IMR-90 (cell line): ENCODE measurements around the gene ZNF138. TPM values are rescaled to one million over a fixed set of nuclear protein-coding genes. Genes with fewer than 3 reads are reported as not detected.

Experiments
- ATAC-seq: fragments of 200-7000 bp; cut with Tn5 transposase; 2 replicates; pipeline ENCODE4 v1.9.1; 2020; ENCODE audit warnings: low read depth, mild to moderate bottlenecking, moderate library complexity
- BruUV-seq: library from RNA; stranded (reverse); fragments of 400-500 nt; replicated peaks from 2 replicates; lab custom pipeline; 2021; lab: Mats Ljungman, UMichigan
- CTCF ChIA-PET: fragments of 300-600 bp; formaldehyde crosslinking; extraction: SDS; loops from one replicate; lab custom pipeline; 2021; ENCODE audit warnings: antibody characterized with exemption; lab: Yijun Ruan, JAX
- POLR2A ChIA-PET: fragments of 300-600 bp; sonication (Branson Sonifier 250); formaldehyde crosslinking; loops from one replicate; lab custom pipeline; 2022; ENCODE audit warnings: antibody characterized with exemption; ENCODE audit not compliant: unreplicated experiment; lab: Charles Lee
- DNase-seq: peaks from one replicate; pipeline ENCODE4 v3.0.0; 2013
- H2AFZ ChIP-seq: replicated peaks from 2 replicates; pipeline ENCODE3; 2013; ENCODE audit warnings: low read length, mild to moderate bottlenecking; ENCODE audit not compliant: poor library complexity
- H2AK5ac ChIP-seq: 2 replicates; pipeline ENCODE4 v1.6.1; 2013; ENCODE audit warnings: low read depth, low read length, inconsistent platforms
- H2AK9ac ChIP-seq: replicated peaks from 2 replicates; pipeline ENCODE3; 2013; ENCODE audit warnings: mild to moderate bottlenecking, low read depth, low read length, moderate library complexity; ENCODE audit not compliant: poor library complexity
- H2BK120ac ChIP-seq: 2 replicates; pipeline ENCODE4 v1.6.1; 2013; ENCODE audit warnings: low read depth, low read length, inconsistent platforms
- H2BK15ac ChIP-seq: 3 replicates; pipeline ENCODE4 v1.6.1; 2013; ENCODE audit warnings: low read depth, low read length, inconsistent platforms
- H2BK20ac ChIP-seq: 2 replicates; pipeline ENCODE4 v1.6.1; 2013; ENCODE audit warnings: low read depth, mild to moderate bottlenecking, inconsistent platforms, low read length, moderate library complexity
- H2BK5ac ChIP-seq: 2 replicates; pipeline ENCODE4 v1.6.1; 2013; ENCODE audit warnings: mild to moderate bottlenecking, low read depth, low read length, inconsistent platforms; ENCODE audit not compliant: poor library complexity, severe bottlenecking
- H3K14ac ChIP-seq: replicated peaks from 2 replicates; pipeline ENCODE4 v1.6.1; 2013; ENCODE audit warnings: low read depth, low read length, inconsistent platforms
- H3K18ac ChIP-seq: 2 replicates; pipeline ENCODE4 v1.6.1; 2013; ENCODE audit warnings: low read depth, low read length, control low read depth
- H3K23ac ChIP-seq: 2 replicates; pipeline ENCODE4 v1.6.1; 2013; ENCODE audit warnings: low read depth, low read length, inconsistent platforms
- H3K27ac ChIP-seq: 2 replicates; pipeline ENCODE4 v1.5.1; 2013; ENCODE audit warnings: mild to moderate bottlenecking, control low read depth, low read length; ENCODE audit not compliant: insufficient read depth
- H3K27me3 ChIP-seq: 2 replicates; pipeline ENCODE4 v1.6.1; 2013; ENCODE audit warnings: low read length; ENCODE audit not compliant: control insufficient read depth, insufficient read depth
- H3K36me3 ChIP-seq: 2 replicates; pipeline ENCODE4 v1.6.1; 2013; ENCODE audit warnings: low read length, mixed read lengths; ENCODE audit not compliant: control insufficient read depth, insufficient read depth
- H3K4ac ChIP-seq: 2 replicates; pipeline ENCODE4 v1.6.1; 2013; ENCODE audit warnings: low read depth, low read length, inconsistent platforms
- H3K4me1 ChIP-seq: 2 replicates; pipeline ENCODE4 v1.6.1; 2013; ENCODE audit warnings: low read length, mixed read lengths; ENCODE audit not compliant: control insufficient read depth, insufficient read depth
- H3K4me2 ChIP-seq: 2 replicates; pipeline ENCODE4 v1.6.1; 2013; ENCODE audit warnings: low read depth, mild to moderate bottlenecking, control low read depth, low read length, moderate library complexity
- H3K4me3 ChIP-seq: 2 replicates; pipeline ENCODE4 v1.5.1; 2013; ENCODE audit warnings: low read depth, mild to moderate bottlenecking, control low read depth, low read length, moderate library complexity; ENCODE audit not compliant: insufficient read depth
- H3K56ac ChIP-seq: 2 replicates; pipeline ENCODE4 v1.6.1; 2013; ENCODE audit warnings: low read length, inconsistent platforms; ENCODE audit not compliant: insufficient read depth; ENCODE audit errors: extremely low read depth
- H3K79me1 ChIP-seq, 2 experiments: 2 replicates each; pipeline ENCODE4 v1.6.1; 2013; ENCODE audit warnings: low read length in 2 of 2, inconsistent platforms in 1 of 2, low read depth in 1 of 2
- H3K9ac ChIP-seq: 2 replicates; pipeline ENCODE4 v1.6.1; 2013; ENCODE audit warnings: low read depth, low read length, control low read depth
- H3K9me1 ChIP-seq: 2 replicates; pipeline ENCODE4 v1.6.1; 2013; ENCODE audit warnings: low read length, inconsistent platforms; ENCODE audit not compliant: insufficient read depth
- H3K9me3 ChIP-seq: 2 replicates; pipeline ENCODE4 v1.6.1; 2013; ENCODE audit warnings: low read length; ENCODE audit not compliant: control insufficient read depth, insufficient read depth
- H4K20me1 ChIP-seq: 2 replicates; pipeline ENCODE4 v1.6.1; 2013; ENCODE audit warnings: low read length, inconsistent platforms; ENCODE audit not compliant: insufficient read depth
- H4K5ac ChIP-seq: 2 replicates; pipeline ENCODE4 v1.6.1; 2013; ENCODE audit warnings: mild to moderate bottlenecking, low read depth, low read length, control low read depth
- H4K8ac ChIP-seq, 2 experiments: 2 replicates each; pipeline ENCODE4 v1.6.1; 2013; ENCODE audit warnings: low read depth in 2 of 2, low read length in 2 of 2, control low read depth in 1 of 2, inconsistent platforms in 1 of 2
- H4K91ac ChIP-seq: 2 replicates; pipeline ENCODE4 v1.6.1; 2013; ENCODE audit warnings: low read depth, low read length, inconsistent platforms; ENCODE audit not compliant: insufficient read depth
- CTCF ChIP-seq: conservative IDR thresholded peaks from 2 replicates; pipeline ENCODE4 v1.5.1; 2012; ENCODE audit warnings: mild to moderate bottlenecking, low read depth, low read length, improper control_type of control experiment
- MAZ ChIP-seq: IDR thresholded peaks from 2 replicates; pipeline ENCODE4 v1.6.1; 2012; ENCODE audit warnings: low read depth, mild to moderate bottlenecking, low read length, improper control_type of control experiment, moderate library complexity, borderline replicate concordance
- MXI1 ChIP-seq: IDR thresholded peaks from 2 replicates; pipeline ENCODE4 v1.6.1; 2012; ENCODE audit warnings: low read depth, mild to moderate bottlenecking, low read length, moderate library complexity, borderline replicate concordance
- NFE2L2 ChIP-seq: fragments of 150-350 bp; IDR thresholded peaks from 2 replicates; pipeline ENCODE4 v1.6.1; 2016; ENCODE audit warnings: low read depth, mild to moderate bottlenecking, low read length
- RAD21 ChIP-seq: IDR thresholded peaks from 2 replicates; pipeline ENCODE4 v1.6.1; 2012; ENCODE audit warnings: low read length, improper control_type of control experiment
- RCOR1 ChIP-seq: IDR thresholded peaks from 2 replicates; pipeline ENCODE4 v1.6.1; 2012; ENCODE audit warnings: mild to moderate bottlenecking, low read length, improper control_type of control experiment; ENCODE audit not compliant: insufficient replicate concordance
- RFX5 ChIP-seq: IDR thresholded peaks from 2 replicates; pipeline ENCODE4 v1.8.0; 2012; ENCODE audit warnings: low read depth, mild to moderate bottlenecking, low read length, moderate library complexity
- SMC3 ChIP-seq: fragments of 150-350 bp; IDR thresholded peaks from 2 replicates; pipeline ENCODE4 v1.6.1; 2016; ENCODE audit warnings: low read depth, mild to moderate bottlenecking, antibody characterized with exemption, low read length, moderate library complexity
- WGBS, 2 experiments: methylation state at CpG; one replicate each; pipeline versions ENCODE4 v1.1.5 to v1.1.7; 2013; ENCODE audit warnings: missing lambda C conversion rate in 2 of 2; ENCODE audit not compliant: insufficient read length in 1 of 2; ENCODE audit errors: extremely low coverage in 2 of 2; 5-methylcytosine and 5-hydroxymethylcytosine counted together
- dilution Hi-C: fragments of 300-500 bp; cut with HindIII; formaldehyde crosslinking; loops from one replicate; pipeline ENCODE4 v1.14.3; 2018; ENCODE audit warnings: low sequenced_read_pairs; ENCODE audit not compliant: unreplicated experiment
- in situ Hi-C: fragments of 300-500 bp; cut with MboI; formaldehyde crosslinking; loops from 3 replicates; pipeline ENCODE4 v1.14.3; 2019; ENCODE audit warnings: low sequenced_read_pairs, inconsistent platforms, mixed read lengths
- intact Hi-C: fragments of 100-400 bp; cut with micrococcal nuclease; formaldehyde crosslinking; loops from 2 replicates; pipeline ENCODE4 v1.10.0; 2022
- polyA plus RNA-seq, 3 experiments: library from polyadenylated mRNA; depleted of rRNA; stranded (reverse); fragments of >200 nt; gene quantifications; 2 replicates each; pipeline ENCODE4 v1.2.3, GENCODE V29; 2012; ENCODE audit warnings: low replicate concordance in 1 of 3
- total RNA-seq: library from RNA; depleted of rRNA; stranded (reverse); fragments of >200 nt; gene quantifications from 2 replicates; pipeline ENCODE4 v1.2.3, GENCODE V29; 2012
- TF ChIP-seq, protein P1 (sequence below): fragments of 150-350 bp; IDR thresholded peaks from 2 replicates; pipeline ENCODE4 v1.6.1; 2017; ENCODE audit warnings: mild to moderate bottlenecking, antibody characterized with exemption, low read length, low read depth

Gene ZNF138
- total and polyA plus RNA-seq, 2 of the 4 experiments (the other 2 are of a cell fraction) = 3.2 to 3.6 TPM

GRCh38 chr7:64879086-64879730, 85.0 kb downstream of the ZNF138 start:
- H3K79me1 ChIP-seq = no peaks in the 10 kb centered on the region
- peaks cover 24% of the 10 kb centered on the region; the same call in 1 of the 2 replicates for H3K9me3 ChIP-seq
- no peak overlapping the region for H2BK5ac ChIP-seq
- intact Hi-C loops (no loop called here), in situ Hi-C loops (no loop called here), dilution Hi-C loops (no loop called here)
- no peaks in the 10 kb centered on the region for H3K36me3 ChIP-seq
- no peak overlapping the region for H2BK15ac ChIP-seq
- H3K9me1 ChIP-seq = no peaks in the 10 kb centered on the region
- DNase-seq (no peak), ATAC-seq (no peak)
- H4K8ac ChIP-seq = no peak overlapping the region
- 46% methylated on average over 3 of the region's 9 CpGs; no CpG with 5 or more reads in 1 of the 2 experiments for WGBS, 2 experiments
- no peak overlapping the region for H2AFZ ChIP-seq
- no peak for TF ChIP-seq RAD21
- TF ChIP-seq, protein P1, sequence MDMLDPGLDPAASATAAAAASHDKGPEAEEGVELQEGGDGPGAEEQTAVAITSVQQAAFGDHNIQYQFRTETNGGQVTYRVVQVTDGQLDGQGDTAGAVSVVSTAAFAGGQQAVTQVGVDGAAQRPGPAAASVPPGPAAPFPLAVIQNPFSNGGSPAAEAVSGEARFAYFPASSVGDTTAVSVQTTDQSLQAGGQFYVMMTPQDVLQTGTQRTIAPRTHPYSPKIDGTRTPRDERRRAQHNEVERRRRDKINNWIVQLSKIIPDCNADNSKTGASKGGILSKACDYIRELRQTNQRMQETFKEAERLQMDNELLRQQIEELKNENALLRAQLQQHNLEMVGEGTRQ = no peak
- no peak for TF ChIP-seq NFE2L2
- no peak for TF ChIP-seq RFX5
- no peak for TF ChIP-seq MAZ
- no peak for TF ChIP-seq RCOR1
- no peak for TF ChIP-seq SMC3
- TF ChIP-seq MXI1 = no peak
- no peak for TF ChIP-seq CTCF
- H3K4me3 ChIP-seq = no peak overlapping the region
- no TSS peak for BruUV-seq
- no peaks in the 10 kb centered on the region for H3K4me1 ChIP-seq
- no peak overlapping the region for H3K4me2 ChIP-seq
- no peak overlapping the region for H3K27ac ChIP-seq
- ChIA-PET POLR2A (no interaction called here), CTCF (no interaction called here)
- H2AK9ac ChIP-seq = no peak overlapping the region
- no peak overlapping the region for H3K14ac ChIP-seq
- H3K4ac ChIP-seq = no peak overlapping the region
- H2BK20ac ChIP-seq = no peak overlapping the region
- H3K23ac ChIP-seq = no peak overlapping the region
- peaks cover 8% of the 10 kb centered on the region; the same call in 1 of the 2 replicates for H3K27me3 ChIP-seq
- H2BK120ac ChIP-seq = no peak overlapping the region
- no peak overlapping the region for H3K9ac ChIP-seq
- no peak overlapping the region for H2AK5ac ChIP-seq
- no peak overlapping the region for H3K18ac ChIP-seq
- H4K5ac ChIP-seq = no peak overlapping the region
- H4K91ac ChIP-seq = no peak overlapping the region
- H3K56ac ChIP-seq = no peak overlapping the region
- no peaks in the 10 kb centered on the region for H4K20me1 ChIP-seq
